NOMO-1 treated with DMSO at 0.1 percent for 48 hours (cell line): Measurements from ENCODE around the gene TBX1.
A peak's percentile ranks its signal among the peaks of the same experiment; 100 is the strongest.
"Not testable (repeated sequence)": the region's sequence is repeated elsewhere in the genome, so short reads cannot be mapped to it uniquely, and the experiment has no call there.

ENCODE experiments used
- DNase-seq: peaks from one replicate; lab custom pipeline; 2025; ENCODE audit not compliant: unreplicated experiment; lab: John Stamatoyannopoulos, UW

TBX1 gene

GRCh38 chr22:19723232-19723982 is 37.2 kb upstream of the TBX1 start, which contains the start of gene GP1BB:
Gene GP1BB (plus strand): TSS chr22:19723539. CDS start chr22:19723570, 31 bp downstream.
- DNase-seq, result peak; percentile 45

DNA sequence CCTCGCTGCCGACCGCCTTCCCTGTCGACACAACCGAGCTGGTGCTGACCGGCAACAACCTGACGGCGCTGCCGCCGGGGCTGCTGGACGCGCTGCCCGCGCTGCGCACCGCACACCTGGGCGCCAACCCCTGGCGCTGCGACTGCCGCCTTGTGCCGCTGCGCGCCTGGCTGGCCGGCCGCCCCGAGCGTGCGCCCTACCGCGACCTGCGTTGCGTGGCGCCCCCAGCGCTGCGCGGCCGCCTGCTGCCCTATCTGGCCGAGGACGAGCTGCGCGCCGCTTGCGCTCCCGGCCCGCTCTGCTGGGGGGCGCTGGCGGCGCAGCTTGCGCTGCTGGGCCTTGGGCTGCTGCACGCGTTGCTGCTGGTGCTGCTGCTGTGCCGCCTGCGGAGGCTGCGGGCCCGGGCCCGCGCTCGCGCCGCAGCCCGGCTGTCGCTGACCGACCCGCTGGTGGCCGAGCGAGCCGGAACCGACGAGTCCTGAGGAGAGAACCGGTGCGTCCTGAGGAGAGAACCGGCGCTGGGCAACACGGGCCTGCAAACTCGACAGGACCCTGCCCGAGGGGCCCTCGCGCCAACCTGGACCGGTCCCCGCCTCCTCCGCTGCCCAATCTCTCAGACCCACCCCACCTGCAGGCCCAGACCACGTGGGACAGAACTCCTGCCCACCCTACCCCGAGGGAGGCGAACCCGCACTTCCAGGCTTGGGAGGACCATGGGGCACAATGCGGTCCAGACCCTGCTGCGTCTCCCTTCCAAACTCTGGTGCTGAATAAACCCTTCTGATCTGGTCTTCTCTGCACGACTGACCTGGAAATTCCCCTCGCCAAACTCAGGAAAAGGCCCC is 36.4 kb upstream of the TBX1 start:
- DNase-seq, result peak; percentile 26

- DNase-seq, result no peak
These were observed 35.5 kb upstream of the TBX1 start for GRCh38 chr22:19724927-19725661.

DNA sequence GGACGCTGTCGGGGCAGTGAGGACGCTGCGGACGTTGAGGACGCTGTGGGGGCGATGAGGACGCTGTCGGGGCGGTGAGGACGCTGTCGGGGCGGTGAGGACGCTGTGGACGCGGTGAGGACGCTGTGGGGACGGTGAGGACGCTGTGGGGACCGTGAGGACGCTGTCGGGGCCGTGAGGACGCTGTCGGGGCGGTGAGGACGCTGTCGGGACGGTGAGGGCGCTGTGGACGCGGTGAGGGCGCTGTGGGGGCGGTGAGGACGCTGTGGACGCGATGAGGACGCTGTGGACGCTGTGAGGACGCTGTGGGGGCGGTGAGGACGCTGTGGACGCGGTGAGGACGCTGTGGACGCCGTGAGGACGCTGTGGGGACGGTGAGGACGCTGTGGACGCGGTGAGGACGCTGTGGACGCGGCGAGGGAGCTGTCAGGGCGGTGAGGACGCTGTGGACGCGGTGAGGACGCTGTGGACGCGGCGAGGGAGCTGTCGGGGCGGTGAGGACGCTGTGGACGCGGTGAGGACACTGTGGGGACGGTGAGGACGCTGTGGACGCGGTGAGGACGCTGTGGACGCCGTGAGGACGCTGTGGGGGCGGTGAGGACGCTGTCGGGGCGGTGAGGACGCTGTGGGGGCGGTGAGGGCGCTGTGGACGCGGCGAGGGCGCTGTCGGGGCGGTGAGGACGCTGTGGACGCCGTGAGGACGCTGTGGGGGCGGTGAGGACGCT is 34.4 kb upstream of the TBX1 start:
- not testable (repeated sequence) for DNase-seq

DNA sequence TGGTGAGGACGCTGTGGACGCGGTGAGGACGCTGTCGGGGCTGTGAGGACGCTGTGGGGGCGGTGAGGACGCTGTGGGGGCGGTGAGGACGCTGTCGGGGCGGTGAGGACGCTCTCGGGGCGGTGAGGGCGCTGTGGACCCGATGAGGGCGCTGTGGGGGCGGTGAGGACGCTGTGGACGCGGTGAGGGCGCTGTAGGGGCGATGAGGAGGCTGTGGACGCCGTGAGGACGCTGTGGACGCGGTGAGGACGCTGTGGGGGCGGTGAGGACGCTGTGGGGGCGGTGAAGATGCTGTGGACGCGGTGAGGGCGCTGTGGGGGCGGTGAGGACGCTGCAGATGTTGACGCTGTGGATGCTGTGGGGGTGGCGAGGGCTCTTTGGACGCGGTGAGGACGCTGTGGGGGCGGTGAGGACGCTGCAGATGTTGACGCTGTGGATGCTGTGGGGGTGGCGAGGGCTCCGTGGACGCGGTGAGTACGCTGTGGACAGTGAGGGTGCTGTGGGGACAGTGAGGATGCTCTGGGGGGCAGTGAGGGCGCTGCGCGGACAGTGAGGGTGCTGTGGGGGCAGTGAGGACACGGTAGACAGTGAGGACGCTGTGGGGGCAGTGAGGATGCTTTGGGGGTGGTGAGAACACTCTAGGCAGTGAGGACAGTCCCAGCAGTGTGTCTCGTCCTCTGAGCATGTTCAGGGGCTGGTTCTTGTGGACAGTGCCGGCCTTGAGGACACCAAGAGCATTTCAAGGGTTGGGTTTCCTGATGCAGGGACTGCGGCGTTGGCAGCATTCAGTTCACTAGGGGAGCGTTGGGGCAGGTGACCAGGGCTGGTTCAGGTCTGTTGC is 33.0 kb upstream of the TBX1 start:
- no peak for DNase-seq

- DNase-seq, result no peak
These were observed 32.3 kb upstream of the TBX1 start for GRCh38 chr22:19728271-19728670.

- DNase-seq, result no peak
These were observed 31.7 kb upstream of the TBX1 start for GRCh38 chr22:19728836-19729235.

DNA sequence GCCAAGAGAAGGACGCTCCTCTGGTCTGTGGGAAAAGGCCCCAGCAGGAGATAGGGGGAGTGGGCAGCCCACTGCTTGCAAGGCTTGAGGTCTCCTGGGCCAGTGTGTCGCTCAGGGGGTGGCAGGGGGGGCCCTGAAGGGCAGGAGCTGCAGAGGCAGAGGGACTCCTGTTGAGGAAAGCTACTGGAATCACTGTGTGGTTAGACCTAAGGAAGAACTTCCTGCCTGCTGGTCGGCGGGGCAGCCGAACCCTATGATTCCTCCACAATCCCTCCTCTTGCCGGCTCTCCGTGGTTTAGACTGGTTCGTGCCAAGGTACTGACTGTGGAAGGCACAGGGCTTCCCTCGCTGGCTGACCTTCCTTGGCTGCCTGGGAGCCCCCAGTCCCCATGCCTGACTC is 31.1 kb upstream of the TBX1 start:
- DNase-seq, result no peak

GRCh38 chr22:19730198-19730597 is 30.4 kb upstream of the TBX1 start:
- DNase-seq, result no peak

DNA sequence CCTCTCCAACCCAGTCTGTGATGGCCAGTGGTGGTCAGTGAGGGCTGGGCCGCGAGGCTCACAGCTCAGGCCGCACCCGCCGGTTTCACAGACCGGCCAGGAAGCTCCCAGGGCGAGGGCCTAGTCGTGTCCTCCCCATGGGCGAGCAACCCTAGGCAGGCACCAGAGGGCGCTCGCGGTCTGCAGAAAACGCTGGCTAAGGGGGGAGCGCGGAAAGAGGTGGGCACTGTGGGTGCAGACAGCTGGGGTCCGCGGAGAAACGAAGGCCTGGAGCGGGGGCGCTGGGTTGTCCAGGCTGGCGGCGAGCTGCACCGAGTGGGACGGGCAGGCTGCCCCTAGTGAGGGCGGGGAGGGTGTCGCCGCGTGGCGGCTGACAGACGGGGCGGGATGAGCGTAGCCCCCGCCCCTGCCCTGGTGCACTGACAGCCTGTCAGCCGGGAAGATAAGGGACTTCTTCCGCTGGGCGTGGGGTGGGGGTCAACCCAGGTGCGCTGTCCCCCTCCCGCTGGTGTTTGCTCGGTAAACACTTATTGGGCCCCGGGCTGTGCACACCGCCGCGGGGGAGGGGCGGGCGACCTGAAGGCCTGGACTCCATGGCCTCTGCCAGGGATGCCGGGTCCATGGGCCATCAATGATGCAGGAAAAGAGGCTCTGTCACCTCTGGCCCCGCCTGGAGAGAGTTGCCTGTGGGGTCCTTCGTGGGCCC is 29.8 kb upstream of the TBX1 start:
- peak; percentile 70 for DNase-seq

GRCh38 chr22:19731361-19732135 is 29.0 kb upstream of the TBX1 start:
- no peak for DNase-seq

GRCh38 chr22:19732403-19733113 is 28.0 kb upstream of the TBX1 start:
- DNase-seq, result no peak

GRCh38 chr22:19733755-19734154 is 26.8 kb upstream of the TBX1 start:
- no peak for DNase-seq

DNA sequence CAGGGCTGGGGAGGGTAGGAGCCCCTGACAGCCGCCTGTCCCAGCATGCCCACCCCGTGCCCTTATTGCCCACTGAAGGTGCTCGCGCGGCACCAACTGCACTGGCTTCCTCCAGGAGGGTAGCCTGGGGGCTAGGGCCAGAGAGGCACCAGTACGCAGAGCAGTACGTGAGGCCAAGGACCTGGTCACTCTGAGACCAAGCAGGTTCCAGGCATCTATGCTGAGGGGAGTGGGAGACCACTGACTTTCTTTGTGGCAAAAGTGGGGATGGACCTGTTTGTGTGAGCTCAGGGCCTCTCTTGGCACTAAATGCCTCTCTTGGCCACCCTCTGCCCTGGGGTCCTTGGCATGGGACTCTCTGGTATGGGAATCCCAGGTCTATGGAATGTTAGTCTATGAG is 26.4 kb upstream of the TBX1 start:
- no peak for DNase-seq

- no peak for DNase-seq
These were observed 25.7 kb upstream of the TBX1 start for GRCh38 chr22:19734837-19735382.

GRCh38 chr22:19735665-19736510 is 24.7 kb upstream of the TBX1 start:
- no peak for DNase-seq
